Choroid plexus epithelial cell (primary cell): ENCODE data around the gene PYM1.
A peak's percentile ranks its signal among the peaks of the same experiment; 100 is the strongest.

Experiments
- DNase-seq: peaks from one replicate; pipeline ENCODE4 v3.0.0-alpha.2; 2010; ENCODE audit warnings: low read depth
- H3K4me3 ChIP-seq: 2 replicates; pipeline ENCODE4 v1.5.1; 2011; ENCODE audit warnings: low read depth, mild to moderate bottlenecking, control low read depth, low read length, moderate library complexity
- CTCF ChIP-seq: conservative IDR thresholded peaks from 2 replicates; pipeline ENCODE4 v1.5.1; 2011; ENCODE audit warnings: low read depth, mild to moderate bottlenecking, control low read depth, inconsistent platforms, low read length, moderate library complexity

Gene PYM1

GRCh38 chr12:55940065-55940732 lies 12.5 kb upstream of the PYM1 start:
- H3K4me3 ChIP-seq: peak overlapping the region; percentile 28

GRCh38 chr12:55938826-55939501 lies 11.3 kb upstream of the PYM1 start:
- DNase-seq: no peak
- no peak overlapping the region for H3K4me3 ChIP-seq
- no peak for TF ChIP-seq CTCF

More at GRCh38 chr12:55940065-55940732, 12.5 kb upstream of the PYM1 start:
- peak; percentile 93 for TF ChIP-seq CTCF
- DNase-seq: peak; percentile 91

- no peak for TF ChIP-seq CTCF
- H3K4me3 ChIP-seq: no peak overlapping the region
- DNase-seq: no peak
Observed at GRCh38 chr12:55937981-55938380, 10.3 kb upstream of the PYM1 start.

- peak overlapping the region; percentile 56 for H3K4me3 ChIP-seq
- peak; percentile 11 for DNase-seq
- TF ChIP-seq CTCF: peak; percentile 16
Observed at GRCh38 chr12:55935738-55936151, 8.1 kb upstream of the PYM1 start.

- H3K4me3 ChIP-seq: no peak overlapping the region
- no peak for DNase-seq
- no peak for TF ChIP-seq CTCF
Observed at GRCh38 chr12:55934773-55935172, 7.1 kb upstream of the PYM1 start.

- H3K4me3 ChIP-seq: no peak overlapping the region
- peak; percentile 4 for DNase-seq
- no peak for TF ChIP-seq CTCF
Observed at GRCh38 chr12:55933799-55934742, 6.4 kb upstream of the PYM1 start.
